ENCODE data around the gene COL8A2. TPM values are rescaled to one million over a fixed set of nuclear protein-coding genes. Genes with fewer than 3 reads are reported as not detected.

The COL8A2 gene
- total RNA-seq, 6 experiments from 2014 or later, result 0.18 to 0.74 (median 0.52) TPM

DNA sequence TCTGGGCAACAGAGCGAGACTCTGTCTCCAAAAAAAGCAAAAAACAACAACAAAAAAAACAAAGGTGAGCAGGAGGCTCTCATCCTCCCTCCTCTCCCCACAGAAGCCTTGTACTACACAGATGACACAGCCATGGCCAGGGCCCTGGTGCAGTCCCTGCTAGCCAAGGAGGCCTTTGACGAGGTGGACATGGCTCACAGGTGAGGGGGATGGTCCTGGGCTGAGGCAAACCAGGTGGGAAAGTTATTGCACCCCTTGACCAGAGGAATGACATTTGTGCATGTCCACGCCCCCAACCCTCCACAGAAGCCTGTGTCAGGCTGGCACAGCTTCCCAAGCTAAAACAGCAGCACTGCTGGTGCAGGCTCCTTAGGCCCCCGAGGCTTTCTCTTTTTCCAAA lies 33.9 kb downstream of the COL8A2 start:
- 80% methylated on average over 1 of the region's 4 CpGs for whole genome bisulfite sequencing (ENCODE audit: insufficient coverage, low coverage, low lambda C conversion rate, missing lambda C conversion rate)

DNA sequence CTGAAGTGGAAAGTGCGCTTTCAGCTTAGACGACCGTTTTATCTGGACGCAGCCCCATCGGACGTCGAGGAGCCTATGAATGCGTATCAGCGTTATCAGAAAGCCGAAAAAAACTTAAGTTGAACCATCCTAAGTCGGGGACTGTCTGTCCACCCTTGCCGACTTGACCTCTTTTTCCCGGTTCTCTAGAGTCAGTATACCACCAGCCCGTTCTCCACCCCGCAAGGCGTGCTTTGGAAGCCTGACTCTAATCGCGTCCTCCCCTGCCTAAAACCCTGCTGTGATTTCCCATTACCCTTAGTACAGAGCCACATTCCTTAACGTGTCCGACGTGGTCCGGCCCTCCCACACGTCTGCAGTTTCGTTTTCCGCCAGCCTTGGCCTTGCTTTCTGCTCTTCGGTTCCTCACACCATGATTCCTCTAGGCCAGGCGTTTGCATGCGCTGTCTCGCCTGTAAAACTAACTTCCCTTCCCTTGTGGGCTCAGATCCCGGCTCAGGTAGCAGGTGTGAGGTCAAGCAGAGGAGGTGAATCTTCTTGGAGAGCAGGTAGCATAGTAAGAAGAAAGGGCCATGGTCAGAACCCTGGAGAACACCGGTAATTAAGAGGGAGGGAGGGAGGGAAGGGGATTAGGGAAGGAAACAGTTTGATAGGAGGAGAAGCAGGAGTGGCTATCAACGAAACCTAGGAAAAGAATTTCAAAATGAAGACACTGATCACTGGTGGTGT lies 35.5 kb downstream of the COL8A2 start:
- no peaks in the 10 kb centered on the region for H3K27me3 ChIP-seq
- 7% methylated on average over 30 of the region's 32 CpGs for WGBS (ENCODE audit: insufficient coverage, low coverage, low lambda C conversion rate, missing lambda C conversion rate)
- peak in 2 of 3 donors; percentile 44 to 47 for DNase-seq
- peaks cover 0 to 35% (median 7%) of the 10 kb centered on the region in 4 donors for H3K36me3 ChIP-seq
- H3K4me1 ChIP-seq, result peaks cover 0 to 9% (median 0%) of the 10 kb centered on the region in 4 donors
- H3K9me3 ChIP-seq, result no peaks in the 10 kb centered on the region
- peak overlapping the region; percentile 84 to 94 (median 87) for H3K4me3 ChIP-seq
- ATAC-seq, result peak in 2 of 4 donors; percentile 6 to 45
- H3K27ac ChIP-seq, result peak overlapping the region; percentile 69 to 81 (median 79)
- no peak for TF ChIP-seq POLR2A (IDR thresholded peaks at IDR 0.05)
- TF ChIP-seq, protein P1, sequence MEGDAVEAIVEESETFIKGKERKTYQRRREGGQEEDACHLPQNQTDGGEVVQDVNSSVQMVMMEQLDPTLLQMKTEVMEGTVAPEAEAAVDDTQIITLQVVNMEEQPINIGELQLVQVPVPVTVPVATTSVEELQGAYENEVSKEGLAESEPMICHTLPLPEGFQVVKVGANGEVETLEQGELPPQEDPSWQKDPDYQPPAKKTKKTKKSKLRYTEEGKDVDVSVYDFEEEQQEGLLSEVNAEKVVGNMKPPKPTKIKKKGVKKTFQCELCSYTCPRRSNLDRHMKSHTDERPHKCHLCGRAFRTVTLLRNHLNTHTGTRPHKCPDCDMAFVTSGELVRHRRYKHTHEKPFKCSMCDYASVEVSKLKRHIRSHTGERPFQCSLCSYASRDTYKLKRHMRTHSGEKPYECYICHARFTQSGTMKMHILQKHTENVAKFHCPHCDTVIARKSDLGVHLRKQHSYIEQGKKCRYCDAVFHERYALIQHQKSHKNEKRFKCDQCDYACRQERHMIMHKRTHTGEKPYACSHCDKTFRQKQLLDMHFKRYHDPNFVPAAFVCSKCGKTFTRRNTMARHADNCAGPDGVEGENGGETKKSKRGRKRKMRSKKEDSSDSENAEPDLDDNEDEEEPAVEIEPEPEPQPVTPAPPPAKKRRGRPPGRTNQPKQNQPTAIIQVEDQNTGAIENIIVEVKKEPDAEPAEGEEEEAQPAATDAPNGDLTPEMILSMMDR (IDR thresholded peaks at IDR 0.05), result no peak
- intact Hi-C loops (cut with DNase I), result loop anchor here (5.0 to 10.0 kb wide), 2 partner anchors 95 to 207 kb away; partner anchors contain the start of gene AGO1 (in 1 of the 2)

More for the DNA sequence above, 33.9 kb downstream of the COL8A2 start:
- H3K27me3 ChIP-seq, result no peaks in the 10 kb centered on the region
- H3K4me3 ChIP-seq, result no peak overlapping the region
- intact Hi-C loops (cut with DNase I), result loop anchor here in 1 of 2 donors (10.0 kb wide), 1 partner anchor 94 kb away; no protein-coding TSS in a partner anchor
- H3K36me3 ChIP-seq, result peaks cover 0 to 41% (median 7%) of the 10 kb centered on the region in 4 donors
- no peak overlapping the region for H3K27ac ChIP-seq
- DNase-seq (peak in 1 of 3 donors; percentile 38), ATAC-seq (no peak)
- H3K9me3 ChIP-seq, result no peaks in the 10 kb centered on the region
- TF ChIP-seq, protein P1 (IDR thresholded peaks at IDR 0.05), result no peak
- no peak for TF ChIP-seq POLR2A (IDR thresholded peaks at IDR 0.05)
- peaks cover 0 to 9% (median 0%) of the 10 kb centered on the region in 4 donors for H3K4me1 ChIP-seq

DNA sequence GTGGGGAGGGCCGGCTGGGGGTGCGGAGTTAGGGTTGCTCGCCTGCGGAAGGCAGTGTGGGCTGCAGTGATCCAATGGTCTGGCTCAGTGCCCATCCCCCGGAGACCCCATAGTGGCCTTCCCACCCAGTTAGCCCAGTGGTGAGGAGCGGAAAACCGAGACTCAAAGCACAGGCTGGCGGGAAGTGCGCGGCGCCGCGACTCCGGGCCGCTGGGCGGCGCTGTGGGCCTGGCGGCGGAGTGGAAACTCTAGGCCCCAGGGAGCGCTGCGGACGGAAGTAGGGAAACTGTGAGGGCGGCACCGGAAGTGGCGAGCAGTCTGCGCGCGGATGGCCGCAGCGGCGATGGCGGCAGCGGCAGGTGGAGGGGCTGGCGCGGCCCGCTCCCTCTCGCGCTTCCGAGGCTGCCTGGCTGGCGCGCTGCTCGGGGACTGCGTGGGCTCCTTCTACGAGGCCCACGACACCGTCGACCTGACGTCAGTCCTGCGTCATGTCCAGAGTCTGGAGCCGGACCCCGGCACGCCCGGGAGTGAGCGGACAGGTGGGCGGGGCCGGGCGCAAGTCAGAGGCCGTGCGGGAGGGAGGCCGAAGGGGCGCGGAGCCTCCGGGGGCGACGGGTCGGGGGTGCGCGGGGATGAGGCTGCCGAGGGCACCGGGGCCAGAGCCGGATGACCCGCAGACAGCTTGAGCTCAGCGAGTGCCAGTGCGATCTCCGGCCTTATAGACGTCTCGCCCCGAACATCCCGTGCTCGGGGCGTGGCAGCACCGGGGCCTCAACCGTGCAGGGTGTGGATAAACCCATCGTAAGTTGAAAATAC lies 36.2 kb downstream of the COL8A2 start, which contains the start of gene ADPRS:
ADPRS (plus strand) TSS at position 316 of the 816 bp plus-strand sequence; CDS start at position 329, 13 bp downstream.
- H3K36me3 ChIP-seq, result peaks cover 0 to 27% (median 5%) of the 10 kb centered on the region in 4 donors
- peak within 1 kb of the TSS; percentile 84 to 94 (median 87) for H3K4me3 ChIP-seq
- H3K27me3 ChIP-seq, result no peaks in the 10 kb centered on the region
- peaks cover 0 to 13% (median 0%) of the 10 kb centered on the region in 4 donors for H3K4me1 ChIP-seq
- intact Hi-C loops (cut with DNase I), result loop anchor here in 1 of 2 donors (5.0 kb wide), 1 partner anchor 206 kb away; the partner anchor contains the start of gene AGO1
- 7% methylated on average over 3 of the region's 84 CpGs for WGBS (ENCODE audit: insufficient coverage, low coverage, low lambda C conversion rate, missing lambda C conversion rate)
- peak within 1 kb of the TSS; percentile 69 to 81 (median 79) for H3K27ac ChIP-seq
- no peaks in the 10 kb centered on the region for H3K9me3 ChIP-seq
- peak; percentile 91 to 93 (median 93) for DNase-seq
- TF ChIP-seq POLR2A (IDR thresholded peaks at IDR 0.05), result peak; percentile 86
- TF ChIP-seq, protein P1 (IDR thresholded peaks at IDR 0.05), result peak; percentile 98 to 99 (median 99)
- ATAC-seq, result peak; percentile 92 to 97 (median 92)

DNA sequence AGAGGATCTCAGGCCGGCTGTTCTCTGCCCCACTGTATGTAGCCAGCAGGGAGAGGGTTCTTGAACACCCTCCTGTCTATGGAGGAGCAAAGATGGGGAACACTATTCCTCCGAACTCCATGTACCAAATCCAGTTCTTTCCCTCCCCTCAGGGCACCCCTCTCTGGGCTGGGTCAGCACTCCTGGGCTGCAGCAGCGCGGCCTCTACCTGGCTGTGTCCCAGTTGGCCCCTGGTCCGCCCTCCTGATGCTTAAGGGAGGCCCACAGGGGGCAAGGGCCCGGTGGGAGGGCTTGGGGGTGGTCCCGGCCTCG lies 36.8 kb downstream of the COL8A2 start:
- H3K27ac ChIP-seq, result peak overlapping the region; percentile 69 to 81 (median 79)
- intact Hi-C loops (cut with DNase I), result loop anchor here in 1 of 2 donors (5.0 kb wide), 1 partner anchor 206 kb away; the partner anchor contains the start of gene AGO1
- peaks cover 0 to 13% (median 0%) of the 10 kb centered on the region in 4 donors for H3K4me1 ChIP-seq
- peaks cover 0 to 22% (median 3%) of the 10 kb centered on the region in 4 donors for H3K36me3 ChIP-seq
- peak in 2 of 4 donors; percentile 3 for ATAC-seq
- H3K9me3 ChIP-seq, result no peaks in the 10 kb centered on the region
- TF ChIP-seq, protein P1 (IDR thresholded peaks at IDR 0.05), result no peak
- no peak for TF ChIP-seq POLR2A (IDR thresholded peaks at IDR 0.05)
- H3K4me3 ChIP-seq, result peak overlapping the region; percentile 84 to 94 (median 87)
- no CpG with 5 or more reads among the region's 8 CpGs for WGBS (ENCODE audit: insufficient coverage, low coverage, low lambda C conversion rate, missing lambda C conversion rate)
- H3K27me3 ChIP-seq, result no peaks in the 10 kb centered on the region
- DNase-seq, result no peak

Data from right lobe of liver (tissue), 6 donors.